Mesothelial cell of epicardium (in vitro differentiated cells): ENCODE measurements around the gene THOC2. TPM values are rescaled to one million over a fixed set of nuclear protein-coding genes. Genes with fewer than 3 reads are reported as not detected.

Experiments
- DNase-seq, 2 experiments: peaks; one replicate each; pipeline ENCODE4 v3.0.0; 2021; ENCODE audit warnings: low spot score in 2 of 2; ENCODE audit not compliant: unreplicated experiment in 2 of 2
- H3K27ac Mint-ChIP-seq: 2 replicates; pipeline ENCODE4 v1.8.0; 2021; ENCODE audit warnings: mixed read lengths
- H3K27me3 Mint-ChIP-seq: 2 replicates; pipeline ENCODE4 v1.8.0; 2021; ENCODE audit warnings: low read depth, mixed read lengths
- H3K36me3 Mint-ChIP-seq: 2 replicates; pipeline ENCODE4 v1.8.0; 2021; ENCODE audit warnings: mixed read lengths
- H3K4me1 Mint-ChIP-seq: 2 replicates; pipeline ENCODE4 v1.8.0; 2021; ENCODE audit warnings: mixed read lengths
- H3K4me3 Mint-ChIP-seq: 2 replicates; pipeline ENCODE4 v1.8.0; 2021; ENCODE audit warnings: mild to moderate bottlenecking, moderate library complexity, mixed read lengths
- H3K9me3 Mint-ChIP-seq: 2 replicates; pipeline ENCODE4 v1.8.0; 2021; ENCODE audit warnings: mixed read lengths
- CTCF ChIP-seq: fragments of 200-600 bp; sonication (generic); IDR thresholded peaks from one replicate; pipeline ENCODE4 v1.5.0; 2021; ENCODE audit warnings: antibody characterized with exemption; ENCODE audit not compliant: unreplicated experiment
- total RNA-seq: library from RNA; stranded (reverse); gene quantifications from 3 replicates; pipeline ENCODE4 v1.2.1, GENCODE V29; 2021

THOC2 gene
- total RNA-seq, 1 donor from 2014 or later, result 117 TPM

GRCh38 chrX:123610915-123611314, 121.9 kb downstream of the THOC2 start:
- Mint-ChIP-seq H3K27ac (no peak overlapping the region), H3K27me3 (no peaks in the 10 kb centered on the region), H3K4me1 (no peaks in the 10 kb centered on the region), H3K9me3 (peaks cover 29% of the 10 kb centered on the region), H3K4me3 (no peak overlapping the region), H3K36me3 (peaks cover 25% of the 10 kb centered on the region)
- no peak for DNase-seq
- TF ChIP-seq CTCF, result no peak

- Mint-ChIP-seq H3K4me1 (peaks cover 4% of the 10 kb centered on the region), H3K27me3 (no peaks in the 10 kb centered on the region), H3K4me3 (no peak overlapping the region), H3K27ac (no peak overlapping the region), H3K36me3 (peaks cover 36% of the 10 kb centered on the region), H3K9me3 (peaks cover 21% of the 10 kb centered on the region)
- no peak for TF ChIP-seq CTCF
- no peak for DNase-seq
Measured at GRCh38 chrX:123607806-123608205, 125.0 kb downstream of the THOC2 start.

- H3K27ac Mint-ChIP-seq, result no peak overlapping the region
- TF ChIP-seq CTCF, result no peak
- H3K4me3 Mint-ChIP-seq, result no peak overlapping the region
- no peak for DNase-seq
- H3K4me1 Mint-ChIP-seq, result peaks cover 4% of the 10 kb centered on the region
- no peaks in the 10 kb centered on the region for H3K27me3 Mint-ChIP-seq
- H3K9me3 Mint-ChIP-seq, result peaks cover 22% of the 10 kb centered on the region
- peaks cover 39% of the 10 kb centered on the region for H3K36me3 Mint-ChIP-seq
Measured at GRCh38 chrX:123607270-123607669, 125.6 kb downstream of the THOC2 start.

- Mint-ChIP-seq H3K9me3 (peaks cover 23% of the 10 kb centered on the region), H3K36me3 (peaks cover 32% of the 10 kb centered on the region), H3K27ac (no peak overlapping the region), H3K4me3 (no peak overlapping the region), H3K27me3 (no peaks in the 10 kb centered on the region), H3K4me1 (peaks cover 4% of the 10 kb centered on the region)
- no peak for TF ChIP-seq CTCF
- DNase-seq, result no peak
Measured at GRCh38 chrX:123603491-123603890, 129.4 kb downstream of the THOC2 start.

GRCh38 chrX:123601437-123601836, 131.4 kb downstream of the THOC2 start:
- no peak for DNase-seq
- Mint-ChIP-seq H3K9me3 (peaks cover 15% of the 10 kb centered on the region), H3K4me1 (peaks cover 4% of the 10 kb centered on the region), H3K27me3 (no peaks in the 10 kb centered on the region), H3K36me3 (peaks cover 24% of the 10 kb centered on the region), H3K27ac (no peak overlapping the region), H3K4me3 (no peak overlapping the region)
- TF ChIP-seq CTCF, result no peak

- Mint-ChIP-seq H3K4me1 (peaks cover 4% of the 10 kb centered on the region), H3K27me3 (no peaks in the 10 kb centered on the region), H3K27ac (no peak overlapping the region), H3K36me3 (peaks cover 21% of the 10 kb centered on the region), H3K9me3 (peaks cover 17% of the 10 kb centered on the region), H3K4me3 (no peak overlapping the region)
- no peak for DNase-seq
- no peak for TF ChIP-seq CTCF
Measured at GRCh38 chrX:123600181-123600580, 132.7 kb downstream of the THOC2 start.
